CD14-positive monocyte (primary cell): ENCODE measurements around the gene STK38L. TPM values are rescaled to one million over a fixed set of nuclear protein-coding genes. Genes with fewer than 3 reads are reported as not detected.

Experiments used
- DNase-seq, 3 donors: peaks; one replicate each; pipeline ENCODE4 v3.0.0-alpha.2; 2011 to 2022
- H2AFZ ChIP-seq: 2 replicates; pipeline ENCODE4 v1.6.0; 2012; ENCODE audit warnings: mild to moderate bottlenecking, low read depth, low read length, inconsistent platforms; ENCODE audit not compliant: insufficient read depth, poor library complexity, severe bottlenecking
- H3K27ac ChIP-seq, 2 donors: 1 replicate in 1 of 2; 2 replicates in 1 of 2; pipeline ENCODE4 v1.5.1; 2012 to 2013; ENCODE audit warnings: low read length in 2 of 2, control low read depth in 1 of 2, inconsistent platforms in 1 of 2, low read depth in 1 of 2, mild to moderate bottlenecking in 1 of 2
- H3K27me3 ChIP-seq, 2 donors: one replicate each; pipeline versions ENCODE4 v1.6.0 to v1.6.1; 2011 to 2013; ENCODE audit warnings: low read length in 2 of 2; ENCODE audit not compliant: control insufficient read depth in 2 of 2, insufficient read depth in 2 of 2
- H3K36me3 ChIP-seq, 2 donors: replicated peaks in 1 of 2; 1 replicate in 1 of 2; 2 replicates in 1 of 2; pipeline versions ENCODE4 v1.5.1 to v1.6.1; 2012 to 2013; ENCODE audit warnings: low read length in 2 of 2, control low read depth in 1 of 2, inconsistent platforms in 1 of 2, mild to moderate bottlenecking in 1 of 2; ENCODE audit not compliant: insufficient read depth in 2 of 2, control insufficient read depth in 1 of 2
- H3K4me1 ChIP-seq, 2 donors: 1 replicate in 1 of 2; 2 replicates in 1 of 2; pipeline versions ENCODE4 v1.5.1 to v1.6.1; 2012 to 2013; ENCODE audit warnings: low read length in 2 of 2, control low read depth in 1 of 2, inconsistent platforms in 1 of 2, mild to moderate bottlenecking in 1 of 2, moderate library complexity in 1 of 2; ENCODE audit not compliant: insufficient read depth in 2 of 2, control insufficient read depth in 1 of 2
- H3K4me2 ChIP-seq: replicated peaks from 2 replicates; pipeline ENCODE3; 2012; ENCODE audit warnings: low read length, moderate library complexity, mild to moderate bottlenecking; ENCODE audit not compliant: poor library complexity, severe bottlenecking; ENCODE audit errors: extremely low read depth
- H3K4me3 ChIP-seq, 3 experiments: fragments of 200-600 bp in 1 of 3; sonication (generic) in 1 of 3; replicated peaks in 1 of 3; 1 replicate in 2 of 3; 2 replicates in 1 of 3; pipeline ENCODE4 v1.5.1; 2011 to 2013; ENCODE audit warnings: low read length in 3 of 3, mild to moderate bottlenecking in 3 of 3, control low read depth in 2 of 3, low read depth in 2 of 3, inconsistent platforms in 1 of 3, moderate library complexity in 1 of 3
- H3K79me2 ChIP-seq: 2 replicates; pipeline ENCODE4 v1.6.0; 2012; ENCODE audit warnings: mild to moderate bottlenecking, control low read depth, inconsistent platforms, low read length, moderate library complexity; ENCODE audit not compliant: insufficient read depth
- H3K9ac ChIP-seq: 2 replicates; pipeline ENCODE4 v1.6.0; 2017; ENCODE audit warnings: low read length, mild to moderate bottlenecking; ENCODE audit not compliant: insufficient read depth, poor library complexity, severe bottlenecking
- H3K9me3 ChIP-seq, 2 donors: replicated peaks in 1 of 2; 1 replicate in 1 of 2; 2 replicates in 1 of 2; pipeline versions ENCODE4 v1.5.1 to v1.6.1; 2012 to 2013; ENCODE audit warnings: low read length in 2 of 2, control low read depth in 1 of 2; ENCODE audit not compliant: control insufficient read depth in 1 of 2, insufficient read depth in 1 of 2
- H4K20me1 ChIP-seq: 2 replicates; pipeline ENCODE4 v1.6.0; 2012; ENCODE audit warnings: mild to moderate bottlenecking, low read length, control low read depth, moderate library complexity; ENCODE audit not compliant: insufficient read depth
- H3K27ac Mint-ChIP-seq, 7 donors: one replicate each; pipeline ENCODE4 v1.8.0; 2020; ENCODE audit warnings: mild to moderate bottlenecking in 7 of 7, mixed read lengths in 7 of 7, moderate library complexity in 6 of 7, inconsistent platforms in 2 of 7
- H3K27me3 Mint-ChIP-seq, 3 donors: one replicate each; pipeline ENCODE4 v1.8.0; 2021 to 2022; ENCODE audit warnings: low read depth in 3 of 3, mild to moderate bottlenecking in 3 of 3, mixed read lengths in 3 of 3, moderate library complexity in 3 of 3, inconsistent platforms in 1 of 3
- H3K36me3 Mint-ChIP-seq, 2 donors: one replicate each; pipeline ENCODE4 v1.8.0; 2020; ENCODE audit warnings: mixed read lengths in 2 of 2, inconsistent platforms in 1 of 2, mild to moderate bottlenecking in 1 of 2
- H3K4me1 Mint-ChIP-seq: one replicate; pipeline ENCODE4 v1.8.0; 2020; ENCODE audit warnings: mild to moderate bottlenecking, mixed read lengths
- H3K4me3 Mint-ChIP-seq, 2 donors: one replicate each; pipeline ENCODE4 v1.8.0; 2020; ENCODE audit warnings: mild to moderate bottlenecking in 2 of 2, mixed read lengths in 2 of 2, moderate library complexity in 1 of 2
- H3K9me3 Mint-ChIP-seq, 7 donors: one replicate each; pipeline ENCODE4 v1.8.0; 2020 to 2022; ENCODE audit warnings: mixed read lengths in 7 of 7, mild to moderate bottlenecking in 6 of 7, moderate library complexity in 6 of 7, inconsistent platforms in 2 of 7
- WGBS: methylation state at CpG from one replicate; pipeline ENCODE4 v1.1.5; 2013; ENCODE audit warnings: missing lambda C conversion rate; ENCODE audit not compliant: insufficient coverage; 5-methylcytosine and 5-hydroxymethylcytosine counted together
- intact Hi-C, 2 donors: fragments of 100-400 bp; cut with micrococcal nuclease; formaldehyde crosslinking; loops; one replicate each; pipeline versions ENCODE4 v1.15.0 to v1.15.1; 2023
- polyA plus RNA-seq, 3 donors: library from polyadenylated mRNA; depleted of rRNA in 1 of 3; unstranded in 2 of 3; stranded (reverse) in 1 of 3; fragments of 300-500 nt in 2 of 3; fragments of >200 nt in 1 of 3; fragmentation: Illumina TruSeq in 2 of 3; gene quantifications; 1 replicate in 2 of 3; 2 replicates in 1 of 3; pipeline ENCODE4 v1.2.3, GENCODE V29; 2012 to 2021
- TF ChIP-seq, protein P1 (sequence below): fragments of 200-600 bp; IDR thresholded peaks from one replicate; pipeline ENCODE4 v1.8.0; 2022; ENCODE audit warnings: antibody characterized with exemption, mild to moderate bottlenecking

Gene STK38L
- polyA plus RNA-seq, 3 donors, result 20.0 to 29.5 (median 20.5) TPM

DNA sequence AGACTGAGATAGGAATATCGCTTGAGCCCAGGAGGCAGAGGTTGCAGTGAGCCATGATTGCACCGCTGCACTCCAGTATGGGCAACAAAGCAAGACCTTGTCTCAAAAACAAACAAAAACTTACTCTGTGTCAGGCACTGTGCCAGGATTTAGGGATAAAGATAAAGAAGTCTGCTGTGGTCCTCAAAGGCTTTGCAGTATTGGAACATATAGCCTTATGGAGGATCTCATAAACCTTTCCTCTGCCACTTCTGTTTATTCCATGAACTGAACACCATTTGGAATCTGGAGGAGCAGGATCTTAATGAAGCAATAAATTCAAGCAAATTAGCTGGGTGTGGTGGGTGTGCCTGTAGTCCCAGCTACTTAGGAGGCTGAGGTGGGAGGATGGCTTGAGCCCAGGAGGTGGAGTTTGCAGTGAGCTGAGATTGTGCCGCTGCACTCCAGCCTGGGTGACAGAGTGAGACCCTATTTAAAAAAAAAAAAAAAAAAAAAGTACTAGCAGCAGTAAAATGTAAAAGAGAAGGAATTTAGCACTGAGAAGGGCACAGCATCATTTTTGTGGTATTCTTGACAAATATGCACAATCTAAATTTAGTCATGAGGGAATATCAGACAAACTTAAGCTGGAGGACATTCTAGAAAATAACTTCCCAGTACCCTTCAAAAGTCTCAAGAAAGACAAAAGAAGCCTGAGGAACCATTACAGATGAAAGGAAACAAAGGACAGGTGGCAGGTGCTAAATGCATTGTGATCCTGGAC, 115.7 kb downstream of the STK38L start:
- Mint-ChIP-seq H3K4me1 (no peaks in the 10 kb centered on the region), H3K9me3 (no peaks in the 10 kb centered on the region), H3K27ac (no peak overlapping the region), H3K4me3 (no peak overlapping the region), H3K36me3 (no peaks in the 10 kb centered on the region), H3K27me3 (peaks cover 0 to 1% (median 0%) of the 10 kb centered on the region in 3 donors)
- Histone ChIP-seq H3K79me2 (no peaks in the 10 kb centered on the region), H3K27me3 (no peaks in the 10 kb centered on the region), H3K9me3 (no peaks in the 10 kb centered on the region), H2AFZ (no peak overlapping the region), H3K4me2 (no peak overlapping the region), H3K4me1 (no peaks in the 10 kb centered on the region), H3K36me3 (no peaks in the 10 kb centered on the region), H3K9ac (no peak overlapping the region), H3K27ac (no peak overlapping the region), H3K4me3 (no peak overlapping the region), H4K20me1 (no peaks in the 10 kb centered on the region)
- WGBS, result no CpG with 5 or more reads among the region's 3 CpGs
- TF ChIP-seq, protein P1, sequence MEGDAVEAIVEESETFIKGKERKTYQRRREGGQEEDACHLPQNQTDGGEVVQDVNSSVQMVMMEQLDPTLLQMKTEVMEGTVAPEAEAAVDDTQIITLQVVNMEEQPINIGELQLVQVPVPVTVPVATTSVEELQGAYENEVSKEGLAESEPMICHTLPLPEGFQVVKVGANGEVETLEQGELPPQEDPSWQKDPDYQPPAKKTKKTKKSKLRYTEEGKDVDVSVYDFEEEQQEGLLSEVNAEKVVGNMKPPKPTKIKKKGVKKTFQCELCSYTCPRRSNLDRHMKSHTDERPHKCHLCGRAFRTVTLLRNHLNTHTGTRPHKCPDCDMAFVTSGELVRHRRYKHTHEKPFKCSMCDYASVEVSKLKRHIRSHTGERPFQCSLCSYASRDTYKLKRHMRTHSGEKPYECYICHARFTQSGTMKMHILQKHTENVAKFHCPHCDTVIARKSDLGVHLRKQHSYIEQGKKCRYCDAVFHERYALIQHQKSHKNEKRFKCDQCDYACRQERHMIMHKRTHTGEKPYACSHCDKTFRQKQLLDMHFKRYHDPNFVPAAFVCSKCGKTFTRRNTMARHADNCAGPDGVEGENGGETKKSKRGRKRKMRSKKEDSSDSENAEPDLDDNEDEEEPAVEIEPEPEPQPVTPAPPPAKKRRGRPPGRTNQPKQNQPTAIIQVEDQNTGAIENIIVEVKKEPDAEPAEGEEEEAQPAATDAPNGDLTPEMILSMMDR, result no peak
- DNase-seq, result no peak
- intact Hi-C loops, result no loop called here

- H2AFZ ChIP-seq, result no peak overlapping the region
- Mint-ChIP-seq H3K9me3 (no peaks in the 10 kb centered on the region), H3K4me3 (no peak overlapping the region), H3K27me3 (peaks cover 0 to 1% (median 0%) of the 10 kb centered on the region in 3 donors), H3K27ac (no peak overlapping the region), H3K4me1 (no peaks in the 10 kb centered on the region), H3K36me3 (no peaks in the 10 kb centered on the region)
- WGBS, result no CpG with 5 or more reads among the region's 2 CpGs
- H3K36me3 ChIP-seq, result no peaks in the 10 kb centered on the region
- no peaks in the 10 kb centered on the region for H4K20me1 ChIP-seq
- H3K27ac ChIP-seq, result no peak overlapping the region
- intact Hi-C loops, result no loop called here
- no peak overlapping the region for H3K4me3 ChIP-seq
- no peak overlapping the region for H3K4me2 ChIP-seq
- H3K79me2 ChIP-seq, result no peaks in the 10 kb centered on the region
- no peaks in the 10 kb centered on the region for H3K4me1 ChIP-seq
- TF ChIP-seq, protein P1, result no peak
- DNase-seq, result no peak
- no peaks in the 10 kb centered on the region for H3K27me3 ChIP-seq
- no peak overlapping the region for H3K9ac ChIP-seq
- no peaks in the 10 kb centered on the region for H3K9me3 ChIP-seq
Measured at GRCh38 chr12:27361372-27361771, 117.3 kb downstream of the STK38L start.
